Loucy (cell line): ENCODE results near the gene CSTF2T.

Experiments
- CTCF ChIP-seq: fragments of 200-600 bp; sonication (generic); conservative IDR thresholded peaks from 2 replicates; pipeline ENCODE4 v1.5.1; 2014; ENCODE audit warnings: mild to moderate bottlenecking, antibody characterized with exemption, low read length
- EZH2phosphoT487 ChIP-seq: fragments of 200-600 bp; IDR thresholded peaks from 2 replicates; pipeline ENCODE4 v1.6.1; 2018; ENCODE audit warnings: antibody characterized with exemption, mild to moderate bottlenecking, moderate library complexity, borderline replicate concordance

- no peak for TF ChIP-seq CTCF
- no peak for TF ChIP-seq EZH2phosphoT487
These were observed 27.3 kb downstream of the CSTF2T start for GRCh38 chr10:51672039-51672535.
